Measurements from ENCODE around the gene LRPAP1.
A peak's percentile ranks its signal among the peaks of the same experiment; 100 is the strongest.

LRPAP1 gene

GRCh38 chr4:3526456-3526855, 5.8 kb downstream of the LRPAP1 start:
- TF ChIP-seq, protein P1, sequence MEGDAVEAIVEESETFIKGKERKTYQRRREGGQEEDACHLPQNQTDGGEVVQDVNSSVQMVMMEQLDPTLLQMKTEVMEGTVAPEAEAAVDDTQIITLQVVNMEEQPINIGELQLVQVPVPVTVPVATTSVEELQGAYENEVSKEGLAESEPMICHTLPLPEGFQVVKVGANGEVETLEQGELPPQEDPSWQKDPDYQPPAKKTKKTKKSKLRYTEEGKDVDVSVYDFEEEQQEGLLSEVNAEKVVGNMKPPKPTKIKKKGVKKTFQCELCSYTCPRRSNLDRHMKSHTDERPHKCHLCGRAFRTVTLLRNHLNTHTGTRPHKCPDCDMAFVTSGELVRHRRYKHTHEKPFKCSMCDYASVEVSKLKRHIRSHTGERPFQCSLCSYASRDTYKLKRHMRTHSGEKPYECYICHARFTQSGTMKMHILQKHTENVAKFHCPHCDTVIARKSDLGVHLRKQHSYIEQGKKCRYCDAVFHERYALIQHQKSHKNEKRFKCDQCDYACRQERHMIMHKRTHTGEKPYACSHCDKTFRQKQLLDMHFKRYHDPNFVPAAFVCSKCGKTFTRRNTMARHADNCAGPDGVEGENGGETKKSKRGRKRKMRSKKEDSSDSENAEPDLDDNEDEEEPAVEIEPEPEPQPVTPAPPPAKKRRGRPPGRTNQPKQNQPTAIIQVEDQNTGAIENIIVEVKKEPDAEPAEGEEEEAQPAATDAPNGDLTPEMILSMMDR (conservative IDR thresholded peaks at IDR 0.05; ENCODE audit: low read length) = no peak
- no peak for TF ChIP-seq EZH2phosphoT487 (IDR thresholded peaks at IDR 0.05; ENCODE audit: borderline replicate concordance)
- Histone ChIP-seq H3K4me1 (ENCODE audit: insufficient read depth, low read length, poor library complexity, severe bottlenecking) (peaks cover 44% of the 10 kb centered on the region), H3K79me2 (ENCODE audit: insufficient read depth, low read length) (peaks cover 72% of the 10 kb centered on the region), H3K9me3 (ENCODE audit: insufficient read depth, low read depth, low read length) (no peaks in the 10 kb centered on the region), H3K9me2 (replicated peaks; ENCODE audit: low read depth, low read length) (no peaks in the 10 kb centered on the region), H3K36me3 (ENCODE audit: insufficient read depth, low read length) (peaks cover 37% of the 10 kb centered on the region; the same call in 1 of the 2 replicates), H3K27me3 (ENCODE audit: insufficient read depth, low read length, poor library complexity, severe bottlenecking) (no peaks in the 10 kb centered on the region), H3K4me2 (ENCODE audit: low read depth, low read length, poor library complexity, severe bottlenecking) (peak overlapping the region; percentile 93), H2AFZ (ENCODE audit: low read length) (no peak overlapping the region), H3F3A (ENCODE audit: low read depth) (no peaks in the 10 kb centered on the region), H3K9ac (ENCODE audit: low read depth, low read length, poor library complexity, severe bottlenecking) (peak overlapping the region; percentile 53), H3K4me3 (ENCODE audit: low read length, poor library complexity, severe bottlenecking) (peak overlapping the region; percentile 55), H4K20me1 (ENCODE audit: insufficient read depth, low read length, poor library complexity, severe bottlenecking) (peaks cover 55% of the 10 kb centered on the region)

GRCh38 chr4:3525532-3526430, 6.4 kb downstream of the LRPAP1 start:
- Histone ChIP-seq H3F3A (ENCODE audit: low read depth) (no peaks in the 10 kb centered on the region), H3K4me3 (ENCODE audit: low read length, poor library complexity, severe bottlenecking) (no peak overlapping the region), H3K9ac (ENCODE audit: low read depth, low read length, poor library complexity, severe bottlenecking) (no peak overlapping the region), H2AFZ (ENCODE audit: low read length) (no peak overlapping the region), H3K27me3 (ENCODE audit: insufficient read depth, low read length, poor library complexity, severe bottlenecking) (no peaks in the 10 kb centered on the region), H3K9me2 (replicated peaks; ENCODE audit: low read depth, low read length) (no peaks in the 10 kb centered on the region), H3K9me3 (ENCODE audit: insufficient read depth, low read depth, low read length) (no peaks in the 10 kb centered on the region), H3K36me3 (ENCODE audit: insufficient read depth, low read length) (peaks cover 43% of the 10 kb centered on the region; the same call in 1 of the 2 replicates), H3K79me2 (ENCODE audit: insufficient read depth, low read length) (peaks cover 65% of the 10 kb centered on the region), H4K20me1 (ENCODE audit: insufficient read depth, low read length, poor library complexity, severe bottlenecking) (peaks cover 48% of the 10 kb centered on the region), H3K4me2 (ENCODE audit: low read depth, low read length, poor library complexity, severe bottlenecking) (peak overlapping the region; percentile 93), H3K4me1 (ENCODE audit: insufficient read depth, low read length, poor library complexity, severe bottlenecking) (peaks cover 37% of the 10 kb centered on the region)
- TF ChIP-seq, protein P1 (conservative IDR thresholded peaks at IDR 0.05; ENCODE audit: low read length) = no peak
- no peak for TF ChIP-seq EZH2phosphoT487 (IDR thresholded peaks at IDR 0.05; ENCODE audit: borderline replicate concordance)

DNA sequence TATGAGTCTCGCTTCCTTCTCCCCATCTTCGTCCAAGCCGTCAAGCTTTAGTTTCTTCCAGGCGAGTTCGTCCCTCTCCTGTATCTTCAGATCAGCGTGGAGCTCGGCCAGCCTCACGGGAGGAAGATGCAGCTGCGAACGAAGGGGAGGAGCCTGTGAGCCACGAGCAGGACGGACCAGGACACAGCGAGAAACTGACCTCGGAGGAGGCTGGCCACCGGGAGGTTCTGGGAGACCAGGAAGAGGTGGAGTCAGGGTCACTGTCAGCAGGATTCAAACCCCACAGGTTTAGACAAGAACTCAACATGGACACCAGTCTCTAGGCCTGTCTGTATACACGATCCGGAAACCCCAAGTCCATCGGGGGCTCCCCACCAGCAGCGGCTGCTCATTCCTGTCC, 7.3 kb downstream of the LRPAP1 start:
- H2AFZ ChIP-seq (ENCODE audit: low read length) = no peak overlapping the region
- no peaks in the 10 kb centered on the region for H3K9me3 ChIP-seq (ENCODE audit: insufficient read depth, low read depth, low read length)
- H3F3A ChIP-seq (ENCODE audit: low read depth) = no peaks in the 10 kb centered on the region
- H3K79me2 ChIP-seq (ENCODE audit: insufficient read depth, low read length) = peaks cover 57% of the 10 kb centered on the region
- peaks cover 51% of the 10 kb centered on the region; the same call in 1 of the 2 replicates for H3K36me3 ChIP-seq (ENCODE audit: insufficient read depth, low read length)
- no peaks in the 10 kb centered on the region for H3K9me2 ChIP-seq (replicated peaks; ENCODE audit: low read depth, low read length)
- H3K27me3 ChIP-seq (ENCODE audit: insufficient read depth, low read length, poor library complexity, severe bottlenecking) = no peaks in the 10 kb centered on the region
- peaks cover 34% of the 10 kb centered on the region for H3K4me1 ChIP-seq (ENCODE audit: insufficient read depth, low read length, poor library complexity, severe bottlenecking)
- no peak overlapping the region for H3K4me2 ChIP-seq (ENCODE audit: low read depth, low read length, poor library complexity, severe bottlenecking)
- H3K9ac ChIP-seq (ENCODE audit: low read depth, low read length, poor library complexity, severe bottlenecking) = no peak overlapping the region
- no peak overlapping the region for H3K4me3 ChIP-seq (ENCODE audit: low read length, poor library complexity, severe bottlenecking)
- TF ChIP-seq EZH2phosphoT487 (IDR thresholded peaks at IDR 0.05; ENCODE audit: borderline replicate concordance) = no peak
- TF ChIP-seq, protein P1 (conservative IDR thresholded peaks at IDR 0.05; ENCODE audit: low read length) = no peak
- H4K20me1 ChIP-seq (ENCODE audit: insufficient read depth, low read length, poor library complexity, severe bottlenecking) = peaks cover 40% of the 10 kb centered on the region
